ENCODE data around the gene DERL3.

GRCh38 chr22:23847310-23847920 lies 8.6 kb upstream of the DERL3 start:
- TF ChIP-seq CTCF (IDR thresholded peaks at IDR 0.05) (no peak), POLR2A (IDR thresholded peaks at IDR 0.05) (no peak)

All from stomach (tissue), 4 donors.